Mucosa of stomach (tissue), 1 donor: Measurements from ENCODE around the gene HSP90B1.

Source experiments
- H3K27me3 ChIP-seq: one replicate; pipeline ENCODE4 v1.7.0; 2013; ENCODE audit warnings: mild to moderate bottlenecking, low read length; ENCODE audit not compliant: control insufficient read depth, insufficient read depth
- H3K36me3 ChIP-seq: one replicate; pipeline ENCODE4 v1.7.0; 2013; ENCODE audit warnings: low read length; ENCODE audit not compliant: control insufficient read depth, insufficient read depth
- H3K4me1 ChIP-seq: one replicate; pipeline ENCODE4 v1.7.0; 2013; ENCODE audit warnings: mild to moderate bottlenecking, low read length; ENCODE audit not compliant: control insufficient read depth, insufficient read depth
- H3K4me3 ChIP-seq: one replicate; pipeline ENCODE4 v1.7.0; 2013; ENCODE audit warnings: low read length
- H3K9ac ChIP-seq: one replicate; pipeline ENCODE4 v1.7.0; 2013; ENCODE audit warnings: mild to moderate bottlenecking, low read length, moderate library complexity
- H3K9me3 ChIP-seq: one replicate; pipeline ENCODE4 v1.7.0; 2013; ENCODE audit warnings: mild to moderate bottlenecking, low read length, moderate library complexity; ENCODE audit not compliant: control insufficient read depth
- donor health status: Pancreatic carcinoma.

HSP90B1 gene

GRCh38 chr12:103964805-103965204 is 34.6 kb downstream of the HSP90B1 start:
- Histone ChIP-seq H3K9me3 (no peaks in the 10 kb centered on the region), H3K27me3 (no peaks in the 10 kb centered on the region), H3K36me3 (no peaks in the 10 kb centered on the region), H3K9ac (peak overlapping the region; percentile 99), H3K4me3 (peak overlapping the region; percentile 97), H3K4me1 (peaks cover 11% of the 10 kb centered on the region)

- Histone ChIP-seq H3K4me1 (peaks cover 11% of the 10 kb centered on the region), H3K27me3 (no peaks in the 10 kb centered on the region), H3K9ac (peak overlapping the region; percentile 99), H3K4me3 (peak overlapping the region; percentile 97), H3K9me3 (no peaks in the 10 kb centered on the region), H3K36me3 (no peaks in the 10 kb centered on the region)
Measured at GRCh38 chr12:103965255-103965589, 35.0 kb downstream of the HSP90B1 start.

- peak within 1 kb of the TSS; percentile 97 for H3K4me3 ChIP-seq
- no peaks in the 10 kb centered on the region for H3K9me3 ChIP-seq
- peak within 1 kb of the TSS; percentile 99 for H3K9ac ChIP-seq
- no peaks in the 10 kb centered on the region for H3K36me3 ChIP-seq
- no peaks in the 10 kb centered on the region for H3K27me3 ChIP-seq
- peaks cover 11% of the 10 kb centered on the region for H3K4me1 ChIP-seq
Measured at GRCh38 chr12:103965590-103966504, 35.6 kb downstream of the HSP90B1 start, which contains the start of gene TDG. Gene TDG (plus strand): TSS chr12:103965872. CDS start chr12:103966038, 166 bp downstream.

- Histone ChIP-seq H3K9me3 (no peaks in the 10 kb centered on the region), H3K4me1 (peaks cover 11% of the 10 kb centered on the region), H3K9ac (peak overlapping the region; percentile 99), H3K4me3 (peak overlapping the region; percentile 97), H3K36me3 (no peaks in the 10 kb centered on the region), H3K27me3 (no peaks in the 10 kb centered on the region)
Measured at GRCh38 chr12:103966736-103967135, 36.5 kb downstream of the HSP90B1 start.

- H3K4me3 ChIP-seq = no peak overlapping the region
- H3K9me3 ChIP-seq = no peaks in the 10 kb centered on the region
- no peaks in the 10 kb centered on the region for H3K36me3 ChIP-seq
- H3K4me1 ChIP-seq = peaks cover 6% of the 10 kb centered on the region
- no peak overlapping the region for H3K9ac ChIP-seq
- H3K27me3 ChIP-seq = no peaks in the 10 kb centered on the region
Measured at GRCh38 chr12:103969391-103969790, 39.2 kb downstream of the HSP90B1 start.

- Histone ChIP-seq H3K4me1 (no peaks in the 10 kb centered on the region), H3K36me3 (peaks cover 4% of the 10 kb centered on the region)
Measured at GRCh38 chr12:103973909-103974308, 43.7 kb downstream of the HSP90B1 start.

GRCh38 chr12:103975368-103975767 is 45.2 kb downstream of the HSP90B1 start:
- no peak overlapping the region for H3K4me3 ChIP-seq
- no peak overlapping the region for H3K9ac ChIP-seq
- no peaks in the 10 kb centered on the region for H3K4me1 ChIP-seq
- no peaks in the 10 kb centered on the region for H3K9me3 ChIP-seq
- no peaks in the 10 kb centered on the region for H3K27me3 ChIP-seq
- peaks cover 4% of the 10 kb centered on the region for H3K36me3 ChIP-seq

More at GRCh38 chr12:103973909-103974308, 43.7 kb downstream of the HSP90B1 start:
- Histone ChIP-seq H3K4me3 (no peak overlapping the region), H3K9ac (no peak overlapping the region), H3K27me3 (no peaks in the 10 kb centered on the region), H3K9me3 (no peaks in the 10 kb centered on the region)

- H3K36me3 ChIP-seq = peaks cover 4% of the 10 kb centered on the region
- no peak overlapping the region for H3K4me3 ChIP-seq
- no peaks in the 10 kb centered on the region for H3K27me3 ChIP-seq
- H3K9ac ChIP-seq = no peak overlapping the region
- no peaks in the 10 kb centered on the region for H3K4me1 ChIP-seq
- no peaks in the 10 kb centered on the region for H3K9me3 ChIP-seq
Measured at GRCh38 chr12:103978384-103978982, 48.3 kb downstream of the HSP90B1 start.

GRCh38 chr12:103986829-103987228 is 56.6 kb downstream of the HSP90B1 start:
- Histone ChIP-seq H3K4me3 (no peak overlapping the region), H3K9me3 (no peaks in the 10 kb centered on the region), H3K9ac (no peak overlapping the region), H3K27me3 (no peaks in the 10 kb centered on the region), H3K4me1 (no peaks in the 10 kb centered on the region), H3K36me3 (no peaks in the 10 kb centered on the region)

GRCh38 chr12:103994235-103994634 is 64.0 kb downstream of the HSP90B1 start:
- Histone ChIP-seq H3K9me3 (no peaks in the 10 kb centered on the region), H3K4me1 (no peaks in the 10 kb centered on the region), H3K4me3 (no peak overlapping the region), H3K36me3 (no peaks in the 10 kb centered on the region), H3K27me3 (no peaks in the 10 kb centered on the region), H3K9ac (no peak overlapping the region)

GRCh38 chr12:103996595-103996994 is 66.4 kb downstream of the HSP90B1 start:
- H3K4me3 ChIP-seq = no peak overlapping the region
- H3K27me3 ChIP-seq = no peaks in the 10 kb centered on the region
- no peaks in the 10 kb centered on the region for H3K9me3 ChIP-seq
- H3K36me3 ChIP-seq = no peaks in the 10 kb centered on the region
- no peaks in the 10 kb centered on the region for H3K4me1 ChIP-seq
- no peak overlapping the region for H3K9ac ChIP-seq

- Histone ChIP-seq H3K4me1 (no peaks in the 10 kb centered on the region), H3K9ac (no peak overlapping the region), H3K4me3 (no peak overlapping the region), H3K36me3 (no peaks in the 10 kb centered on the region), H3K9me3 (no peaks in the 10 kb centered on the region), H3K27me3 (no peaks in the 10 kb centered on the region)
Measured at GRCh38 chr12:103997286-103997900, 67.2 kb downstream of the HSP90B1 start.
